Measurements from ENCODE around the gene UNC119B.

The UNC119B gene

DNA sequence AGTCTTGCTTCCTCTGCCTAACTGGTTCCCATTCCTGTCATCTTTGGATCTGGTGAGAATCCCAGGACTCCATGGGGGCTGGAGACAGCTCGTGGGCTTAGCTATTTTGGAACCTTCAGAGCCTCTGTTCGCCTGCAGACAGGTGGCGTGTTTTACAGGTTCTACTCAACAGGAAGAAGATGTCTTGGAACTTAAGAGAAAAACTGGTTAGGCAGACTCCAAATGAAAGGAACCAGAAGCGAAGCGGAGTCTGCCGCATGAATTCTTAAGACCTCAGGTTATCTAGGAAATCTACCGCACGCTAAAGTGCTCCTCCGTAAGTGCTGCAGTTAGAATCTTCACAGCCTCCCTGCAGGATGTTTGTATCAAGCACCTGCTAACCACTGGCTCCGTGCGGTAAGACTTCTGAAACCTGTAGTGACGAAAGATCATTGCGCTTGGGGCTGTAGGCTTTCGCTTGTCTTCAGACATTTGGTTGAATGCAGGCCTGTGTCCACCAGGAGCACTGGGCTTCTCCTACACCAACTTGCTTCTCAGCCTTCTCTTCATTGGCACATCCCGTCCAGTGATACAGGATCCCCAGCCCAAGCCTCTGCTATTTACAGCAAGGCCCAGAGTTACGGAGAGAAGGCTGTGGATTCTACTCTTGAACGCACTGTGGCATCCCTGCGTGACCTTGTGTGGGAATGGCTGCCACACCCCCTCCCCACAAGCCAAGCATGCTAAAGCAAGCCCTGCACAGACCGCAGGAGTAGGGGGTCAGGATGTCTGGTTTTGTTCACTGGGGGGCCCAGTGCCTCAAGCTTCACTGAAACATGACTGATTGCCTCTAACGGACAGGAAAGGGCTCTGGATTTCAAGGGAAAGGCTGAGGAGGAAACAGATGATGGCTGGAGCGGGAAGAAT, 50.3 kb downstream of the UNC119B start:
- Histone ChIP-seq H3K9me3 (ENCODE audit: low read length) (no peaks in the 10 kb centered on the region), H3K36me3 (ENCODE audit: insufficient read depth, low read length) (peaks cover 47% of the 10 kb centered on the region), H3K4me3 (ENCODE audit: low read length) (no peak overlapping the region), H2AFZ (ENCODE audit: low read depth, low read length) (no peak overlapping the region), H3K4me1 (ENCODE audit: insufficient read depth, low read length) (no peaks in the 10 kb centered on the region), H3K27me3 (ENCODE audit: insufficient read depth, low read length) (no peaks in the 10 kb centered on the region)

DNA sequence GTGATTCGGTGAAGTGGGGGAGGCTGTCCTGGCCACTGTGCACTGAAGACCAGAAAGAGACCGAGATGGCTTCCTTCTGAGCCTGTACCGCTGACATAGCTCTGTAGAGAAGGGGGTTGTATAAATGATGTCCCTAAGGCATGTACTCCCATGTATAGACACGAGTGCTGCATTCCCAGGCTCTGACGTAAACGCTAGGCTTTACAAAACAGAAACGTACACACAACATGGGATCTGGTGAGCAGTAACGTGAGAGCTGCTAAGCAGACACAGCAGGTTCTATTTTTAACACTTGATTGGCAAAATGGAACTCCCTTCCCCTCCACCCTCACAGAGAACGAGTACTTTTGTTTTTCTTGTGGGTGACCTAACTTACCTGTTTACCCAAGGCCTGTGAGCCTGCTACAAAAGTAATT, 51.3 kb downstream of the UNC119B start:
- Histone ChIP-seq H3K4me1 (ENCODE audit: insufficient read depth, low read length) (no peaks in the 10 kb centered on the region), H3K9me3 (ENCODE audit: low read length) (no peaks in the 10 kb centered on the region), H3K4me3 (ENCODE audit: low read length) (no peak overlapping the region), H3K27me3 (ENCODE audit: insufficient read depth, low read length) (no peaks in the 10 kb centered on the region), H3K36me3 (ENCODE audit: insufficient read depth, low read length) (peaks cover 57% of the 10 kb centered on the region), H2AFZ (ENCODE audit: low read depth, low read length) (no peak overlapping the region)

GRCh38 chr12:120762086-120762485, 51.8 kb downstream of the UNC119B start:
- peaks cover 62% of the 10 kb centered on the region for H3K36me3 ChIP-seq (ENCODE audit: insufficient read depth, low read length)

DNA sequence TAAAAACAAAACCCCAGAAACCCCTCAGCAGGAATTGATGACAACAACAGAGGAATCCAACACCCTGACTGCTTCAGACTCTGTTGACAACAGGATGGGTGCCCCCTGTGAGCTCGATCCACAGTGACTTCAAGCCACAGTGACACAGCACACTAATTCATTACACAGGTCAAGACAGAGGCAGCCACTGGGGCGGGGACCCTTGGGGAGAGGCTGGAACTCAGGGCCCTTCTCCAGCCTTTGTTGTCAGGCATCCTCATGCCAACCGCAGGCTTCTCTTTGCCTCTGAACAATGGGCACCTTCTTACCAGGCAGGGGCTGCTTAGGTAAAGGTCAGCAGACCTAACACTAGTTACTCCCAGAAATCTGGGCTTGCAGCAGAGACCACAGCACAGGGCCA, 53.0 kb downstream of the UNC119B start:
- Histone ChIP-seq H3K4me3 (ENCODE audit: low read length) (no peak overlapping the region), H3K27me3 (ENCODE audit: insufficient read depth, low read length) (no peaks in the 10 kb centered on the region), H3K9me3 (ENCODE audit: low read length) (peaks cover 6% of the 10 kb centered on the region), H3K36me3 (ENCODE audit: insufficient read depth, low read length) (peaks cover 74% of the 10 kb centered on the region), H3K4me1 (ENCODE audit: insufficient read depth, low read length) (no peaks in the 10 kb centered on the region), H2AFZ (ENCODE audit: low read depth, low read length) (no peak overlapping the region)

More at GRCh38 chr12:120762086-120762485, 51.8 kb downstream of the UNC119B start:
- no peak overlapping the region for H2AFZ ChIP-seq (ENCODE audit: low read depth, low read length)
- H3K27me3 ChIP-seq (ENCODE audit: insufficient read depth, low read length) = no peaks in the 10 kb centered on the region
- H3K4me3 ChIP-seq (ENCODE audit: low read length) = no peak overlapping the region
- peaks cover 2% of the 10 kb centered on the region for H3K9me3 ChIP-seq (ENCODE audit: low read length)
- no peaks in the 10 kb centered on the region for H3K4me1 ChIP-seq (ENCODE audit: insufficient read depth, low read length)

GRCh38 chr12:120764816-120765215, 54.6 kb downstream of the UNC119B start:
- H3K4me3 ChIP-seq (ENCODE audit: low read length) = no peak overlapping the region
- H3K36me3 ChIP-seq (ENCODE audit: insufficient read depth, low read length) = peaks cover 80% of the 10 kb centered on the region
- H3K9me3 ChIP-seq (ENCODE audit: low read length) = peaks cover 6% of the 10 kb centered on the region
- H2AFZ ChIP-seq (ENCODE audit: low read depth, low read length) = no peak overlapping the region
- no peaks in the 10 kb centered on the region for H3K4me1 ChIP-seq (ENCODE audit: insufficient read depth, low read length)
- no peaks in the 10 kb centered on the region for H3K27me3 ChIP-seq (ENCODE audit: insufficient read depth, low read length)

GRCh38 chr12:120766566-120766965, 56.3 kb downstream of the UNC119B start:
- peaks cover 68% of the 10 kb centered on the region for H3K36me3 ChIP-seq (ENCODE audit: insufficient read depth, low read length)

DNA sequence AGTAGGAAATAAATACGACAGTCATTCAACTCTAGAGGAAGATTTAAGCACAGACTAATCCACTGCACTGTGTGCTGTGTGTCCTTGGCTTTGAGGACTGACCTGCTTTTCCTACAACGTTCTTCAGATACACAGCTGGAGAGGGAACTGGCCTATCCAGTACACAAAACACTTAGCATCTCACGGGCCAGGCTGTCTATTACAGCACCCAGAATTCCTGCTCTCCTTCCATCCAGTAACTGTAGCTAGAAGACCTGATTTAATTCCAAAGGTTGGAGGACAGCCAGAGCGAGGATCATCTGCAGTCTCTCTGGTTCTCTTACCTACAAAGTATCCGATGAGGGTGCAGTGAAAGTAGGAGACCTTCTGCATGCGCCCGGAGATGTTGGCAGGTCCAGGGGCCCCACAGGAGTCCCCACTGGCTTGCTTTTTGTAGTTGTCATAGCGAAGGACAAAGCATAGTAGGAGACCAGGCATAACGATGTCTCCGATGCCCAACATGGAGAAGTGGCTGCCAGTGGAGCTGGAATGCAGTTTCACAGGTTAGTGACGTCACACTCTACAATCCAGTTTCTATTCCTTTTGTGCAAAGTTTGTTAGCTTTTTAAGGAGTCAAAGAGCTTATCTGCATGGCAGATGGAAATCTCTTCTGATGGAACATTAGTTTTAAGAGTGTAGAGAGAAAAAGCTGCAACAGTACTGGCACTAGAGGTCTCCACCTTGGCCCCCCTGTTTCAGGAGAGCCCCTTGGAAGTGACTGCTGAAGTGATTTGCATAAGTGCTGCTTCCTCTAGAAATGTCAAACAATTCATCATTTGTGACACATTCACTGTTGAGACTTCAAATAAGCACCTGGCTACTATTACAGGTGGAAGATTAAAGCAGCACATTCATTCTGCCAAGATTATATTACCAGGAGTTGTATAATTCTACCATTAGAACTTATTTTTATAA, 57.1 kb downstream of the UNC119B start:
- peaks cover 61% of the 10 kb centered on the region for H3K36me3 ChIP-seq (ENCODE audit: insufficient read depth, low read length)
- H3K9me3 ChIP-seq (ENCODE audit: low read length) = peaks cover 6% of the 10 kb centered on the region
- no peak overlapping the region for H2AFZ ChIP-seq (ENCODE audit: low read depth, low read length)
- H3K27me3 ChIP-seq (ENCODE audit: insufficient read depth, low read length) = no peaks in the 10 kb centered on the region
- H3K4me1 ChIP-seq (ENCODE audit: insufficient read depth, low read length) = peaks cover 21% of the 10 kb centered on the region
- H3K4me3 ChIP-seq (ENCODE audit: low read length) = no peak overlapping the region

More at GRCh38 chr12:120766566-120766965, 56.3 kb downstream of the UNC119B start:
- no peak overlapping the region for H2AFZ ChIP-seq (ENCODE audit: low read depth, low read length)
- H3K27me3 ChIP-seq (ENCODE audit: insufficient read depth, low read length) = no peaks in the 10 kb centered on the region
- no peak overlapping the region for H3K4me3 ChIP-seq (ENCODE audit: low read length)
- peaks cover 6% of the 10 kb centered on the region for H3K9me3 ChIP-seq (ENCODE audit: low read length)
- H3K4me1 ChIP-seq (ENCODE audit: insufficient read depth, low read length) = peaks cover 17% of the 10 kb centered on the region

DNA sequence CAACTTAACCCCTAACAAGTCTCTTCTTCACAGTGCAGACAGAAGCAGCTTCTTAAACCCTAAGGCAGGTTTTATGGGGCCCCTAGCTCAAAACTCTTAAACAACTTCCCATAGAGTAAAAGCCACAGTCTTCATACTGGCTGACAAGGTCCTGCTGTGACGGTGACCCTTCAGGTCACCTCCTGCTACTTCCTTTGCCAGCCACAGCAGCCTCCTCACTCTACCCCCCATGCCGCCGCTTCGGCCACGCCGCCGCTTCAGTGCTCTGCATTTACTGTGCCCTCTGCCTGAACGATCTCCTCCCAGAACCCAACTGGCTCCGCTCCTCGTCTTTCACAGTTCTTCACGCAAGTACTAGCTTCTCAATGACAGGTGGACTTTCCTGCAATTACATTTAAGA, 60.8 kb downstream of the UNC119B start:
- Histone ChIP-seq H3K4me3 (ENCODE audit: low read length) (no peak overlapping the region), H3K27me3 (ENCODE audit: insufficient read depth, low read length) (no peaks in the 10 kb centered on the region), H3K4me1 (ENCODE audit: insufficient read depth, low read length) (peaks cover 24% of the 10 kb centered on the region), H3K9me3 (ENCODE audit: low read length) (peaks cover 6% of the 10 kb centered on the region), H3K36me3 (ENCODE audit: insufficient read depth, low read length) (peaks cover 29% of the 10 kb centered on the region), H2AFZ (ENCODE audit: low read depth, low read length) (no peak overlapping the region)
